NCI-H2196 treated with DMSO at 0.1 percent for 48 hours (cell line): Measurements from ENCODE around the gene CACNA1F.

Source experiments
- DNase-seq: peaks from one replicate; lab custom pipeline; 2025; ENCODE audit not compliant: unreplicated experiment; lab: John Stamatoyannopoulos, UW

The CACNA1F gene

GRCh38 chrX:49257846-49258748 is 25.0 kb upstream of the CACNA1F start:
- DNase-seq = no peak

DNA sequence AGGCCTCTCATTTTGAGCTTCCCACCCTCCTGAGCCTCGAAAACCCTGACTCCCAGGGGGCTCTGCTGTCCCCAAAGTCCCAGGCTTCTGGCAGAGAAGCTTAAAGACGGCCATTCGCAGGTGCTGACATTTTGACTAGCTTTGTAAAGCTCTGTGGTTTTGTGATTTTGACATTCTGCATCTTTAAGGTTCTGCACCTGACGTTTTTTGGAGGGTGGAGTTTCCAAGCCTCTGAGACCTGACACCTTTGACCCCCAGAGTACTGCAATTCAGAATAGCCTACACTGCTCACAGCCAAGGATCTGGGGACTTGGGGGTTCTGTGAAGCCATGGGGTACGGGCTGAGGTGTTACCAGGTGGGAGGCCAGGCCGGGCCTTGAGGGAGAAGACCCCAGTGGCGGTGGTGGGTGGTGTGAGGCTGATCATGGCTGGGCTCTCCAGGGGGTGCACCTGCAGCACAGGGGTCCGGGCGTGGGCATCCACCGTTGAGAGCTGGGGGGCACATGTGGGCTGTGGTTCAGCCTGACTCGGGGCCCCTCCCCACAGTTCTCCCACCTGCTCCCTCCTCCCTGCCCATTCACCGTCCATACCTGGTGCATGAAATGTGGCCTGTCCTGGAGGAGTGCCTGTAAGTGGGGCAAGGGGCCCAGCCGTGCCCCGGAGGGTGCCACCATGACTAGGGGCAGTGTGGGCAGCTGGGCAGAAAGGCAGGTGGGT is 24.1 kb upstream of the CACNA1F start:
- no peak for DNase-seq

DNA sequence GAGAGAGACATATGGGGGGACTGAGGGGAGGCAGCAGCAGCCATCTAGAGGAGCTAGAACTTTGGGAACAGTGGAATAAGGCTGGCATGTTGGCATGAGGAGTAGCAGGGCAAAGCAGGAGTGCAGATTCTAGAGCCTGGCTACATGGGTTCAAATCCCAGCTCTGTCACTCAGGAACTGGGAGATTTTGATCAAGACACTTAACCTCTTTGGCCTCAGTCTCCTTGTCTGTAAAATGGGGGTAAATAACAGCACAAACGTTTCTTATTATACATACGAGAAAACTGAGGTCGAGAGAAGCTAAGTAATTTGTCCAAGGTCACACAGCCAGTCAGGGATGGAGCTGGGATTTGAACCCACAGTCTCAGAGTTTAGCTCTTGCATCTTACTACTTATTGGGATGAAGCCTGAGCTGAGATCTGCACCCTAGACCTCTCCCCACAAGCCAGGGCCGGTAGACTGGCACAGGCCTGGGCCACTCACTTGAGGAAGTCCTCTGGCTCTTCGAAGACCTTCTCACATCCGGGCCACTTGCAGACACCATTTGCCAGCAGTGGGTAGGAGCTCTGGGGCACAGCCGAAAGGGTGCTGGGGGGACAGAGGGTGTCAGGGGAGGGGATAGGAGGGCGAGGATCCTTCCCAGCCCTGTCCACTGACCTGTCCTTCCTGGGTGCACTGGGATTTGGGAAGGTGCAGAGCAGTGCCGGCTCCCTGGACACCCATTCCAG is 23.3 kb upstream of the CACNA1F start:
- DNase-seq = no peak

- DNase-seq = no peak
Observed at GRCh38 chrX:49254639-49255038, 21.5 kb upstream of the CACNA1F start.

DNA sequence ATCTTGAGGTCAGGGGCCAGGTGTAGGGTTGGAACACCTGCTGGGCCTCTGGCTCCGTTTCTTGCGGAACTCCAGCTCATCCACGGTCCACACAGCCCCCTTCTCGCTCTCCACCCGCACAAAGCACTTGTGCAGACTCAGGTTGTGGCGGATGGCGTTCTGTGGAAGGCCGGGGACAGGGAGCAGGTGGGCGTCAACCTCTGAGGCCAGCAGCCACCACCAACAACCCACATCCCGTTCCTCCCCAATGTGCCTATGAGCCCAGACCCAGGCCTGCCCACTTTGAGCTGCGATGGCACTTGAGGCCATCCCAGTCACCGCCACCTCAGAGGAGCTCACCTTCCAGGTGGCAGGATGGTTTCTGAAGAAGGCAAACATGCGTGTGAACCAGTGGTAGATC is 18.2 kb upstream of the CACNA1F start:
- no peak for DNase-seq

DNA sequence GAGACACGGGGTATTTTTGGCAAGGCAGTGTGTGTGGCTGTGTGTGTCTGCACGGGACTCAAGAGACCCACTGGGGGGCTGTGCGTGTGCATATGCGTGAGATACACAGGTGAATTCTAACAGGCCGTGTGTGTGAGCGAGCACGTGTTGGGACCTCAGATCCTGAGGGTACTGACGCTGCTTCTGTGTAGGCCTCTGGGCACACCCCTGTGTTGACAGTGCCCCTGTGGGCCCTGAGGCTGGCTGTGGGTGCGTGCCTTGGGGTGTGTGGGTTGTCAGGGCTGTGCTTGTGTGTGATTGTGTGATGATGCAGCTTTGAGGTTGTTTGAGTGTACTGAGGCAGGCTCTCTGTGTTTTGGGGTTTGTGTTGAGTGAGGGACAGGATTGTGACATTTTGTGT is 17.4 kb upstream of the CACNA1F start:
- no peak for DNase-seq

DNA sequence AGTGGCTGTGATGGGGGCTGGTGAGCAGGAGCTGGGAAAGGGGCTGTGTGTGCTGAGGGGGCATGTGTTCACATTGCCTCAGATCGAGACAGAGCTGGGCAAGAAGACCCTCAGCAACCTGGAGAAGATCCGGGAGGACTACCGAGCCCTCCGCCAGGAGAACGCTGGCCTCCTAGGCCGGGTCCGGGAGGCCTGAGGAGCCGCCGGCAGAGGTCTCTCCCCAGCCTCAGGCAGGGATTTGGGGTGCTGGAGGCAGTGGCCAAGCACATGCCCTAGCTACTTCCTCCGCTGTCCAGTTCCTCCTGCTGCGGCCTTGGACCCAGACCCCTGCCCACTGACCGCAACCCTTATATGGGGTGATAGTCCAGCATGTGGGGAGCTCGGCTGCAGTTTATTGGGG is 16.9 kb upstream of the CACNA1F start:
- no peak for DNase-seq

DNA sequence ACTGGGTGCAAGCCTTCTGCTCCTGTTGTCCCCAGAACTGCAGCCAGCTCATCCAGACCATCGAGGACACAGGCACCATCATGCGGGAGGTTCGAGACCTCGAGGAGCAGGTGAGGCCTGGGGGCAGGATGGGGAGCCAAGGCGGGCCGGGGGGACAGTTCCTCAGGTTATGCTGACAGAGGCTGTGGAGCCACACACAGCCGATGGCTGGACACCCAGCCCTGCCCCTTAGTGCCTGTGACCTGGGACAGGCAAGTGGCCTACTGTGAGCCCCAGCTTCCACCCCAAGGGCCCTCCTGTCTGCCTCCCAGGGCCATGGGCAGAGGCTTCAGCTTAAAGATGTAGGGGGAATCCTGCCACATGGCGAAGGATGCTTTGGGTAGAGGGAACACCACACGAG is 16.5 kb upstream of the CACNA1F start:
- no peak for DNase-seq

GRCh38 chrX:49249071-49249470 is 15.9 kb upstream of the CACNA1F start:
- DNase-seq = no peak

- no peak for DNase-seq
Observed at GRCh38 chrX:49247916-49248811, 15.0 kb upstream of the CACNA1F start.

DNA sequence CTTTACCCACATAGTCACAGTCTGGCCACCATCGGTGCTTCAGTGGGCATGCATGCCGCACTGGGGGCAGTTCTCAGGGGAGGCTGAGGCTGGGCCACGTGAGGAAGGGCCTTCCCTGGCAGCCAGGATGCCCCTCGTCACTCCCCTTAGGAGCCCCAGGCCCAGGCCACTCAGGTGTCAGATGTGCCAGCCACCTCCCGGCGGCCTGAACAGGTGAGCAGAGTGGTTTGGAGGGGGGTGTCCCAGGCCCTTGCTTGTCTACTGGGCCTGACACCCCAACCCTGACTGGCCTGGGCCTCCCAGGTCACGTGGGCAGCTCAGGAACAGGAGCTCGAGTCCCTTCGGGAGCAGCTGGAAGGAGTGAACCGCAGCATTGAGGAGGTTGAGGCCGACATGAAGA is 14.2 kb upstream of the CACNA1F start:
- no peak for DNase-seq

DNA sequence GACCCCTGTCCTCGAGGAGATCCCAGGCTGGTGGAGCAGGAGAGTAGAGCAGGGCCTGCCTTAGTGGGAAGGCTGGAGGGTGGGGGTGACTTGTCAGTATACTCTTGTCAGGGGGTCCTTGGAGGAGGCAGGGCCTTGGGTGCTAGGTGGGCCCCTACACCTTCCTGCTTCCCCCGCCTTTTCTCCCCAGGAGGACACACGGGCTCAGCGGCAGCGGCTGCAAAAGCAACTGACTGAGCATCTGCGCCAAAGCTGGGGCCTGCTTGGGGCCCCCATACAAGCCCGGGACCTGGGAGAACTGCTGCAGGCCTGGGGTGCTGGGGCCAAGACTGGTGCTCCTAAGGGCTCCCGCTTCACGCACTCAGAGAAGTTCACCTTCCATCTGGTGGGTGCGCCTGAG is 13.4 kb upstream of the CACNA1F start:
- no peak for DNase-seq

DNA sequence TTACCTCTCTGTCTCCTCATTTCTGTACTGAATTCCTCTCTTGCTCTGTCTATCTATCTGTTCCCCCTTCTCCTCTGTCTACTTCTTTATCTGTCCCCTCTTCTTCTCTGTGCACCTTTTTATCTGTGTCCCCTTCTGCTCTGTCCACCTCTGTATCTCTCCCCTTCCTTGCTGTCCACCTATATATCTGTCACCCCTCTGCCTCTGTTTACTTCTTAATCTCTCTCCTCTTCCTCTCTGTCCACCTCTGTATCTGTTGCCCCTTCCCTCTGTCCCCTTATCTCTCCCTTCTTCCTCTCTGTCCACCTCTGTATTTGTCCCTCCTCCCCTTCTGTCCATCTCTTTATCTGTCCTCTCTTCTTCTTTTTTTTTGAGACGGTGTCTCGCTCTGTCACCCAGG is 11.1 kb upstream of the CACNA1F start:
- DNase-seq = no peak

GRCh38 chrX:49243166-49243565 is 10.0 kb upstream of the CACNA1F start:
- no peak for DNase-seq

DNA sequence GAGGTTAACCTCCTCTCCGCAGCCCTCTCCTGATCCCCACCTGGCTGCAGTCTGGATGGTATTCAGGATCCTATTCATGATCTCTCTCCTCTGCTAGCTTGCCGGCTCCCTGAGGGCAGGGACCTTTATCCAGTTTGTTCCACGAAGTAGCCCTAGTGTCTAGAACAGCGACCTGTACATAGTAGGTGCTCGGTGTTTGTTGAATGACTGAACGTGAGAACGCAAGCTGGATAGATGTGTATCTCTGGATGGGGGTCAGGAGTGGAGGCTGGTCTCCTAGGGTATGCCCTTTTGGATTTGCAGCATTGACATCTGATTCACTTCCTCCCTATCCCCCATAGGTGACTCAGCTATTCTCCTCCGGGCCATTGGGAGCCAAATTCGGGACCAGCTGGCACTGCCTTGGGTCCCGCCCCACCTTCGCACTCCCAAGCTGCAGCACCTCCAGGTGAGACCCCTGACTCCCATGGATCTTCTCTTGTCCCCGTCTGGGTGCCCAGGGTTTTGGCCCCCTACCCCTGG is 9.5 kb upstream of the CACNA1F start:
- no peak for DNase-seq

- no peak for DNase-seq
Observed at GRCh38 chrX:49238735-49239134, 5.6 kb upstream of the CACNA1F start.

GRCh38 chrX:49237060-49237459 is 3.9 kb upstream of the CACNA1F start:
- no peak for DNase-seq

- DNase-seq = no peak
Observed at GRCh38 chrX:49233887-49234555, 881 bp upstream of the CACNA1F start.

- DNase-seq = no peak
Observed at GRCh38 chrX:49232525-49232924, 615 bp downstream of the CACNA1F start.
